GM12801 (cell line): ENCODE measurements around the gene SYNGR2.

Source experiments
- CTCF ChIP-seq: IDR thresholded peaks from one replicate; pipeline ENCODE4 v1.5.1; 2011; ENCODE audit warnings: control low read depth; ENCODE audit not compliant: insufficient read length; ENCODE audit errors: extremely low read depth

SYNGR2 gene

GRCh38 chr17:78148286-78149016 is 19.9 kb upstream of the SYNGR2 start:
- TF ChIP-seq CTCF: no peak

GRCh38 chr17:78151514-78152008 is 16.8 kb upstream of the SYNGR2 start:
- TF ChIP-seq CTCF: no peak

GRCh38 chr17:78154903-78155811 is 13.2 kb upstream of the SYNGR2 start:
- TF ChIP-seq CTCF: no peak

- TF ChIP-seq CTCF: no peak
Measured at GRCh38 chr17:78159575-78160158, 8.7 kb upstream of the SYNGR2 start.

- TF ChIP-seq CTCF: no peak
Measured at GRCh38 chr17:78163881-78164747, 4.3 kb upstream of the SYNGR2 start.

GRCh38 chr17:78164748-78165607 is 3.4 kb upstream of the SYNGR2 start:
- TF ChIP-seq CTCF: no peak
